GM21786 (cell line): ENCODE data around the gene UPK3BL2.
"Not testable (repeated sequence)": the region's sequence is repeated elsewhere in the genome, so short reads cannot be mapped to it uniquely, and the experiment has no call there.

Experiments used
- ATAC-seq: cut with Tn5 transposase; IDR thresholded peaks from one replicate; pipeline ENCODE4 v1.9.1; 2021; ENCODE audit not compliant: unreplicated experiment

Gene UPK3BL2

GRCh38 chr7:102543596-102543995, at the start of gene UPK3BL2:
UPK3BL2 (minus strand) TSS chr7:102543696; CDS start chr7:102543636, 60 bp downstream.
- ATAC-seq: not testable (repeated sequence)

DNA sequence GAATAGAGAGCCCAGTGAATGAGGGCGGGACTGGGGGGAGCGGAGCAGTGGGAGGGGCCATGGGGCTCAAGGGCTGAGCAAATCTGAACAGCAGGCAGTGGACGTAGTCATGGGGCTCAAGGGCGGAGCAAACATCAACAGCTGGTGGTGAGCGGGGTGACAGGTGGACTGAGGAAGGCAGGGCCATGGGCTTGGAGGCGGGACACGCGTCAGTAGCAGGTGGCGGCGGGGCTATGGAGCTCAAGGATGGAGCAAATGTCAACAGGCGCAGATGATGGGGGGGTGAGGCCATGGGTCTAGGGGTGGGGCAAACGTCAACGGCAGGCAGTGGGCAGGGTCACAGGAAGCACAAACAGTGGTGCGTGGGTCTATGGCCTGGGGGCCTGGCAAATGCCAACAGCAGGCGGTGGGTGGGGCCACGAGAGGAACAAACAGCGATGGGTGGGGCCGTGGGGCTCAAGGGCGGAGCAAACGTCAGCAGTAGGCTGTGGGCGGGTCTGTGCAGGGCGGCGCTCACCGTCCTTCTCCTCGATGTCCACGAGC, 49.1 kb upstream of the UPK3BL2 start:
- ATAC-seq: peak; percentile 50

DNA sequence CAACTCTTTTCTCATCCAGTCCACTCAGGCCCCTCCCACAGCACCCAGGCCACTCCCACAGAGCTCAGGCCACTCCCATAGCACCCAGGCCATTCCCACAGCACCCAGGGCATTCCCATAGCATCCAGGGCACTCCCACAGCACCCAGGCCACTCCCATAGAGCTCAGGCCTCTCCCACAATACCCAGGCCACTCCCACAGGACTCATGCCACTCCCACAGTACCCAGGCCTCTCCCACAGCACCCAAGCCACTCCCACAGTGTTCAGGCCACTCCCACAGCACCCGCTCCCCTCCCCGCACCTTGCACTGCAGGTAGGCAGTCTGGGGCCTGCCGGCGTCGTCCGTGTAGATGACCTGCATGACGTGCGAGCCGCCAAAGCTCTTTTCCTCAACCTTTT, 46.4 kb upstream of the UPK3BL2 start:
- ATAC-seq: peak; percentile 42

- ATAC-seq: not testable (repeated sequence)
Observed at GRCh38 chr7:102583495-102583894, 40.0 kb upstream of the UPK3BL2 start.

DNA sequence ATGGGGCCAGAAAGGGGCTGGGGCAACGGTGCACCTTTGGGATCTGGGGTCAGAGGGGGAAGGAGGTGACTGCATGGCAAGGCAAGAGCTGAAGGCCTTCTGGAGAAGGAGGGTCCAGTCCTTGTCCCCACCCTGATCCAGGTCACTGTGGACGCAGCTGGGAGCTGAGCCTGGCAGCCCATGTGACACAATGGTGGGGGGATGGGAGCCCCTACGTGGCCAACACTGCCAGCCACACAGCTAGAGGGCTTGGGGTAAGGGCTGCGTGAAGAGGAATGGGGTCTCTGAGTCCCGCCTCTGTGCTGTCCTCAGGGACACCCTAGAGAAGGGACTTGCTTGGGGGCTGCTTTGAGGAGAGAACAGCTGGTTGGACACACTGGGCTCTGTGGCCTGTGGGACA, 38.2 kb upstream of the UPK3BL2 start:
- not testable (repeated sequence) for ATAC-seq

DNA sequence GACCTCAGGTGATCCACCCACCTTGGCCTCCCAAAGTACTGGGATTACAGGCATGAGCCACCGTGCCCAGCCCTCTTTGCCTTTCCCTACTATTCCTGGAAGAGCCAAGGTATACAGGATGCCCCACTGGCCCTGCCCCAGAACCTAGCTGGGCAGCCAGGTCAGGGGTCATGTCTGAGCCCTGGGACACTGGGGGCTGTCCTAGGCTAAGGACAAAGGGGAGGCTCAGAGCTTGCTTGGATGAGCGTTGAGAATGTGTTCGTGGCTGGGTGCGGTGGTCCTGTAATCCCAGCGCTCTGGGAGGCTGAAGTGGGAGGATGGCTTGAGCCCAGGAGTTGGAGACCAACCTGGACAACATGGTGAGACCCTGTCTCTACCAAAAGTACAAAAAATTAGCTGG, 35.0 kb upstream of the UPK3BL2 start:
- not testable (repeated sequence) for ATAC-seq

- ATAC-seq: not testable (repeated sequence)
Observed at GRCh38 chr7:102577315-102578240, 34.1 kb upstream of the UPK3BL2 start.

- not testable (repeated sequence) for ATAC-seq
Observed at GRCh38 chr7:102576363-102576762, 32.9 kb upstream of the UPK3BL2 start.

DNA sequence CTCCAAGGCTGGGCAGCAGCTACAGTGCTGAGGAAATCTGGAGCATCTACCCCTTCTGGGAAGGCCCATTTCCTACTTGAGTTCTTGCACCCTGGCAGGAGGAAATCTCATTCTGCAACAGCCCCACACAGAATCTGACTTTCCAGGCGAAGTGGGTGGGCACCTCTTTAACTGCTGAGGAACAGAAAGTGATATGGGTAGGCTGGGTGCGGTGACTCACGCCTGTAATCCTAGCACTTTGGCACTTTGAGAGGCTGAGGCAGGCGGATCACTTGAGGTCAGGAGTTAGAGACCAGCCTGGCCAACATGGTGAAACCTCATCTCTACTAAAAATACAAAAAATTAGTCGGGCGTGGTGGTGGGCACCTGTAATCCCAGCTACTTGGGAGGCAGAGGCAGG, 31.1 kb upstream of the UPK3BL2 start:
- ATAC-seq: not testable (repeated sequence)

GRCh38 chr7:102572261-102573239, 29.1 kb upstream of the UPK3BL2 start, which contains the start of gene POLR2J3:
POLR2J3 (minus strand) TSS chr7:102572583; CDS start chr7:102572521, 62 bp downstream.
- ATAC-seq: peak; percentile 95

DNA sequence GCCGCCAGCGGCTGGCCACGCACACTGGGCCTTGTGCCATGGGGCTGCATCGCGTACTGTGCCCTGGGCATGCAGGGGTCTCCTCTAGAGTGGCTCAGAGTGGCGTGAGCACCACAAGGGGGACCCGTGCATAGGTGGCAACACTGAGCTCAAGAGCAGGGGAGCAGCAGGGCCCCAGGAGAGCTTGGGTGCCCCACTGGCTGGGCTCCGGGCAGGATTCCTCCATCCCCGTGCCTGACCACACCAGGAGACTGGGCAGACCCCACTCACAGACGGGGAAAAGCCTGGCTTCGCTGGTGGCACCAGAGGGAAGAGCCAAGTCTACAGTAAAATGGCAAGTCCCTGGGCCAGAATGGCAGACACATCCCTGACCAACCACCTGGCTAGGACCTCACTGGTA, 25.1 kb upstream of the UPK3BL2 start:
- not testable (repeated sequence) for ATAC-seq

DNA sequence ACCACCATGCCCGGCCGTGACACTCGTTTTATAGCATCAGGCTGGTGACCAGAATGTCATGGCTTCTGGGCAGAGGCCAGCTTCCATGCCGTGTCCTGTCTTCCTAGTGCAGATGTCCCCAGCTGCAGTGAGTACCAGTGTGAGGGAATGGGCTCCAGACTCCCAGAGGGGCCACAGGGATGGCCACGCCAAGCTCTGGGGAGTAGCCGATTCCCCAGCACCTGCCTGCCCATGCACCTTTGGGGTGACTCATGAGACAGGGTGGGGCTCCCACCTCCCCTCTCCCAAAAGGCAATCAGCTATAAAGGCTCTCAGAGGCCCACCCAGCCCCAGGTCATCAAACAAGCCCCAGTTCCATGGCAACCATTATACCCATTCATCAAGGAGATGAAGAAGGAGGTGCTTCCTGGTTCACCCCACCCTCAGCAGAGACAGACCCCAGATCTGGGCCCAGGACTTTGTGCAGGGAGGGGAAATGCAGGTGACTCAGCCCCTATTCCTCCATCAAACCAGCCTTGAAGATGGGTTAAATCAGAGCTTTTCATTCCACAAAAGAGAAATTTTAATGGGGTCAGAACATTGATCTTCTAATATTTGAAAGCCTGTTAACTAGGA, 7.4 kb upstream of the UPK3BL2 start, which contains the start of gene SPDYE2:
Gene SPDYE2, plus strand, starts transcription at position 419 of the 615 bp plus-strand sequence. CDS start 2,030 bp downstream, outside the sequence.
- not testable (repeated sequence) for ATAC-seq

DNA sequence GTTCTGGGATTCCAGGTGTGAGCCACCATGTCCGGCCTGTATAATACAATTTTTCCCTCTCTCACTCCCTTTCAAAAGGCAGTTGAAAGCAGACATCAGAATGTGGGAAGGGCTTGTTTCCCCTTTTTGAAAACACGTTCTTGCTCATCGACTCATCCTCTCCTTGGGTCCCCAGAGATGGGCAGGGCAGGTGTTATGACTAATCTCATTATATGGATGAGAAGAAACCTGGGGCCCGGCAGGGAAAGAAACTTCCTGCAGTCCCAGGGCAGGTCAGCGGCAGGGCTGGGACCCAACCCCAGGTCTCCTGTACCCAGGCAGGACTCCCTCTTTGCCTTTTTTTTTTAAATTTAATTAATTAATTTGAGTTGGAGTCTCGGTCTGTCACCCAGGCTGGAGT, 2.9 kb upstream of the UPK3BL2 start:
- ATAC-seq: peak; percentile 89

GRCh38 chr7:102545288-102545687, 1.8 kb upstream of the UPK3BL2 start:
- not testable (repeated sequence) for ATAC-seq

DNA sequence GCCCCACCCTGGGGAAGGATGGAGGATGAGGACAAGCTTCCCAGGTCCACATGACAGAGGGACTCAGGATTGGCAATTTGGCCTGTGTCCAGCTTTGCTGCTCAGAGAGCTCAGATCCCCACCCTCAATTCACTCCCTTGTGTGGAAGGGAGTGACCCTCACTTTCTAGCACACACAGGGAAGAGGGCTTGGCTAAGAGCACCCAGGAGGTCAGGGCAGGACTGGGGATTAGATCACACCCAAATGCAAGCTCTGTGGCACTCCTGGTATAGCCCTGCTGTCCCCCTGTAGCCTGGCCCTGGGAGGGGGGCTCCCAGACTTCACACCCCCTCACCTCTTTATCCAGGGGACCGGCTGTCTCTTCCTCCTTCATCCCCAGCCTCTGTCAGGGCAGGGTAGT, 876 bp upstream of the UPK3BL2 start:
- not testable (repeated sequence) for ATAC-seq

DNA sequence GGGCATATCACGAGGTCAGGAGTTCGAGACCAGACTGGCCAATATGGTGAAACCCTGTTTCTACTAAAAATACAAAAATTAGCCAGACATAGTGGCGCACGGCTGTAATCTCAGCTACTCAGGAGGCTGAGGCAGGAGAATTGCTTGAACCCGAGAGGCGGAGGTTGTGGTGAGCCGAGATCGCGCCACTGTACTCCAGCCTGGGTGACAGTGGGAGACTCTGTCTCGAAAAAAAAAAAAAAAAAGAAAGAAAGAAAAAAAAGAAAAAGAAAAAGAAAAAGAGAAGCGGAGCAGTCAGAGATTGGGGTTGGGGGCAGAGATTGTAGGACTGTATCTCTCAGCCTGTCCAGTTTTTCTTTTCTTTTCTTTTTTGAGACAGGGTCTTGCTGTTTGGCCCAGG, 725 bp downstream of the UPK3BL2 start:
- not testable (repeated sequence) for ATAC-seq

DNA sequence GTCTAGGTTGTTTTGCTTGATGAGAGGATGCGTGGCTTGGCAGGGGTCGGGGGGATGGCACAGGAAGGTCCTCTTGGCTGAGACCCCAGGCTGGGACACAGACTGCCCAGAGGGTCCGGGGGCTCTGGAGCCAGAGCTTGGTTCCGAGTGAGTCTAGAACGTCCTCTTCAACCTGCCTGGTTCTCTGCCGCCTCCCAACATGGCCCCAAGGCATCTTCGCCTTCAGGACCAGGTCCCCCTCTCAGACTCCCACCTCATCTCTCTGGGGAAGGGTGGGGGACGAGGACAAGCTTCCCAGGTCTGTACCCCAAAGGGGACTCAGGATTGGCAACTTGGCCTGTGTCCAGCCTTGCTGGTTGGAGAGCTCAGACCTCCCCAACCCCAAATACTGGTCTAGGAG, 1.4 kb downstream of the UPK3BL2 start:
- not testable (repeated sequence) for ATAC-seq

DNA sequence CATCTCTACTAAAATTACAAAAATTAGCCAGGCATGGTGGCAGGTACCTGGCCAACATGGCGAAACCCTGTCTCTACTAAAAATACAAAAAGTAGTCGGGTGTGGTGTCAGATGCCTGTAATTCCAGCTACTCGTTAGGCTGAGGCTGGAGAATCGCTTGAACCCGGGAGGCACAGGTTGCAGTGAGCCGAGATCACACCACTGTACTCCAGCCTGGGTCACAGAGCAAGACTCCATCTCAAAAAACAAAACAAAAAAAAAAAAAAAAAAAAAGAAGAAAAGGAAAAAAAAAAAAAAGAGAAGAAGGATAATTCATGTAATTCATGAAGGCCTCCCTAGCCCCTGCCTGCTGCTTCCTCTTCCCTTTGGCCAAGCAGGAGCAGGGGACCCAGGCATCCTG, 2.9 kb downstream of the UPK3BL2 start:
- ATAC-seq: not testable (repeated sequence)

- ATAC-seq: not testable (repeated sequence)
Observed at GRCh38 chr7:102535062-102535615, 8.4 kb downstream of the UPK3BL2 start.

DNA sequence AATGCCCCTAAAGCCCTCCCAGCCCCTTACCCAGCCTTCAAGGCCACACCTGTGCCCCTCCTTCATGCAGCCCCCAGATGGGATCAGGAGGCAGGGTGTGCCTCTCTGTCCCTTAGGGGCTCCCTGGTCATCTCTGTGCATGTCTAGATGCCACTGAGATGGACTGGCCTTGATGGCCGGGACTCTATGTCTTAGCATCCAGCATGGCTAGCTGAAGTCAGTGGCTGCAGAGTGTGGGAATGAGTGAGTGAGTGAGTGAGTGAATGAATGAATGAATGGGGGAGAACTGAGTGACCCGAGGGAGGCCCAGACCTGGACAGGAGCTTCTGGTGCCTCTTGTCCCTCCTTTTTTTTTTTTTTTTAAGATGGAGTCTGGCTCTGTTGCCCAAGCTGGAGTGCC, 11.4 kb downstream of the UPK3BL2 start:
- ATAC-seq: not testable (repeated sequence)
